Right kidney (tissue), 1 donor: ENCODE measurements around the gene NBPF6.
"Not testable (repeated sequence)": the region's sequence is repeated elsewhere in the genome, so short reads cannot be mapped to it uniquely, and the experiment has no call there.

Experiments
- DNase-seq: peaks from one replicate; pipeline ENCODE4 v3.0.0-alpha.2; 2016

NBPF6 gene

DNA sequence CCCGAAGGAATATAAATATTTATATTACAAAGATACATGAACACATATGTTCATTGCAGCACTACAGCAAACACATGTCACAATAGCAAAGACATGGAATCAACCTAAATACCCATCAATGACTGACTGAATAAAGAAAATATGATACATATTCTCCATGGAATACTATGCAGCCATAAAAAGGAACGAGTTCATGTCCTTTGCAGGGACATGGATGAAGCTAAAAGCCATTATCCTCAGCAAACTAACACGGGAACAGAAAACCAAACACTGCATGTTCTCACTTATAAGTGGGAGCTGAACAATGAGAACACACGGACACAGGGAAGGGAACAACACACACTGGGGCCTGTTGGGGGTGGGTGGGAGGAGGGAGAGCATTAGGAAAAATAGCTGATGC is 46.7 kb downstream of the NBPF6 start:
- DNase-seq: not testable (repeated sequence)

- DNase-seq: no peak
These were observed 52.0 kb downstream of the NBPF6 start for GRCh38 chr1:108502138-108502537.

DNA sequence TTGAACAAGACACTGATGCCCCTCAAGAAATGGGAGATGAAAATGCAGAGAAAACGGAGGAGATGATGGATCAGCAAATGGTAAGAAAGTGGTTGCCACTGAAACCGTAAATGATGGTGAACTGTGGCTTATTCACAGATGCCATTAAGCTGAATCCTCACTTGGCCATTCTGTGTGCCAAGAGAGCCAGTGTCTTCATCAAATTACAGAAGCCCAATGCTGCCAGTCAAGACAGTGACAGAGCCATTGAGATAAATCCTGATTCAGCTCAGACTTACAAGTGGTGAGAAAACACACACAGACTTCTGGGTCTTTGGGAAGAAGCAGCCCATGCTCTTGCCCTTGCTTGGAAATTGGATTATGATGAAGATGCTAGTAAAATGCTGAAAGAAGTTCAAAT is 52.5 kb downstream of the NBPF6 start:
- DNase-seq: no peak

GRCh38 chr1:108503062-108503733 is 53.1 kb downstream of the NBPF6 start:
- no peak for DNase-seq

DNA sequence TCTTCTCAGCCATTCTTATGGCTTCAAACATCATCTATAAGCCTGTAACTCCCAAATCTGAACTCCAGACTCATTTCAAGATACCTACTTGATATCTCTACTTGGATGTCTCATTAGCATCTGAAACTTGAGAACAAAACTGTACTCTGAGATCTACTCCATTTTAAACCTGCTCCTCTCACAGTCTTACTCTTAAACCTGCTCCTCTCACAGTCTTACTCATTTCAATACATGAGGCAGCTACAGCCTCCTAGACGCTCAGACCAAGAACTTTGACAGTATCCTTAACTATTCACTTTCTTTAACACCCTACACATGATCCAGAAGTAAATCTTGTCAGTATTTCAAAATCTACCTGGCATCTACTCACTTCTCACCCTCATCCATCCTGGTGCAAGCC is 54.3 kb downstream of the NBPF6 start:
- no peak for DNase-seq

DNA sequence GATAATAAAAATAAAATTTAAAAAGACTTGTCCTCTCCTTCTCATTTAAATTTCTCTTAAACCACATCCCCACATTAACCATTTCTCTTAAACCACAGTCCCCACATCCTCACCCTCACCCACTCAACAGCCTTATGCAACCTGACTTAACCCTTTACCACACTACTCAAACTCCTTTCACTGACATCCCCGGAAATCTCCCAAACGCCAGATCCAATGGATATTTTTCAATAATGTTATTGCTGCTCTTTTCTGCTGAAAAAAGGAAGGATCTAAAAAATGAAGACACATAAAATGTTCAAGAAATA is 55.6 kb downstream of the NBPF6 start:
- DNase-seq: no peak

- no peak for DNase-seq
These were observed 61.6 kb downstream of the NBPF6 start for GRCh38 chr1:108511764-108512163.

DNA sequence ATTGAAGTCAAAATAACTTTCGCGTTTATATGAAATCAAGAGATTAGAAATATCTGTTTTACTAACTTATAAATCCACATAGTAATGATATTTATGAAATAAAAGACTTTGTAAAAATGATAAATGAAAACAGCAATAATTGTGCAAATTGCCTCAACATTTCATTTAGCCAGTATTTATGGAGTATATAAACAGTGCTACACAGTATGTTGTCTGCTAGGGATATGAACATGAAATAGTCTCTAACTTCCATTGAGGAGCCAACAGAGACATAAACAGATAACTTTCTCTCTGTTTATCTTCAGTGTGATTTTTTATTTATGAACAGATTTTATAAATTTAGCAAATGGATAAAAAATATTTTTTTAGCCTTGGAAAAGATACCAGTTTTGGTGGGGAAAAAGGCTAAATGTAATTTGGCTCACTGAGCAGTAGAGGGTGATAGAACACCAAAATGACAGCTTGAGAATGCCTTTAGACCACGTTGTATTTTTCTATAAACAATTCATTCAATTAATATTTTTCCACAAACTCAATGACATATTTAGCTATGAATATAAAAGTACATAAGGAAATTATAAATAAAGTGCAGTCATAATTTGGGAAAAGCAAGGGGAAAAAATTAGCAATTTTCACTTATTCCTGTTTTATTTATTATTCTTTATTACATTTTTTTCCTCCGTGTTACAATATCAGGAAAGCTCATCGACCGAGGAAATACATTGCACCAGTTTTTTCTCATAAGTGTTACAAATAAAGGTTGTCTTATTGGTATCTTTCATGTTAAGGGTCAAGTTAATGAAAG is 62.3 kb downstream of the NBPF6 start:
- DNase-seq: no peak

GRCh38 chr1:108513044-108513415 is 62.9 kb downstream of the NBPF6 start:
- DNase-seq: no peak

- not testable (repeated sequence) for DNase-seq
These were observed 63.8 kb downstream of the NBPF6 start for GRCh38 chr1:108513914-108514313.

DNA sequence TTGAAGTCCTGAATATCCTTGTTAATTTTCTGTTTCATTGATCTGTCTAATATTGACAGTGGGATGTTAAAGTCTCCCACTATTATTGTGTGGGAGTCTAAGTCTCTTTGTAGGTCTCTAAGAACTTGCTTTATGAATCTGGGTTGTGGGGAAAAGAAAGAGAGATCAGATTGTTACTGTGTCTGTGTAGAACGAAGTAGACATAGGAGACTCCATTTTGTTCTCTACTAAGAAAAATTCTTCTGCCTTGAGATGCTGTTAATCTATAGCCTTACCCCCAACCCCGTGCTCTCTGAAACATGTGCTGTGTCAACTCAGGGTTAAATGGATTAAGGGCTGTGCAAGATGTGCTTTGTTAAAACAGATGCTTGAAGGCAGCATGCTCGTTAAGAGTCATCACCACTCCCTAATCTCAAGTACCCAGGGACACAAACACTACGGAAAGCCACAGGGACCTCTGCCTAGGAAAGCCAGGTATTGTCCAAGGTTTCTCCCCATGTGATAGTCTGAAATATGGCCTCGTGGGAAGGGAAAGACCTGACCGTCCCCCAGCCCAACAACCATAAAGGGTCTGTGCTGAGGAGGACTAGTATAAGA is 67.3 kb downstream of the NBPF6 start:
- not testable (repeated sequence) for DNase-seq
